H9 (cell line): ENCODE results near the gene CLCN2. TPM values are rescaled to one million over a fixed set of nuclear protein-coding genes. Genes with fewer than 3 reads are reported as not detected.

ENCODE experiments used
- DNase-seq: peaks from one replicate; pipeline ENCODE4 v3.0.0-alpha.2; 2017
- H2AFZ ChIP-seq: one replicate; pipeline ENCODE4 v1.6.1; 2013; ENCODE audit warnings: mild to moderate bottlenecking, low read length, control low read depth, moderate library complexity
- H2AK5ac ChIP-seq: 2 replicates; pipeline ENCODE4 v1.6.1; 2013; ENCODE audit warnings: low read length, control low read depth, mixed read lengths; ENCODE audit not compliant: insufficient read length
- H2BK120ac ChIP-seq: one replicate; pipeline ENCODE4 v1.6.1; 2013; ENCODE audit warnings: low read depth, mild to moderate bottlenecking, low read length, control low read depth, inconsistent platforms; ENCODE audit not compliant: poor library complexity, severe bottlenecking
- H2BK12ac ChIP-seq: 2 replicates; pipeline ENCODE4 v1.6.1; 2013; ENCODE audit warnings: low read length, control low read depth, mixed read lengths, low read depth; ENCODE audit not compliant: insufficient read length
- H2BK15ac ChIP-seq: 2 replicates; pipeline ENCODE4 v1.6.1; 2013; ENCODE audit warnings: low read depth, low read length, control low read depth
- H2BK20ac ChIP-seq: one replicate; pipeline ENCODE4 v1.6.1; 2013; ENCODE audit warnings: low read depth, mild to moderate bottlenecking, low read length, control low read depth, inconsistent platforms; ENCODE audit not compliant: poor library complexity, severe bottlenecking
- H2BK5ac ChIP-seq: 2 replicates; pipeline ENCODE4 v1.6.1; 2013; ENCODE audit warnings: low read length, control low read depth, mixed read lengths; ENCODE audit not compliant: insufficient read length
- H3K14ac ChIP-seq: 2 replicates; pipeline ENCODE4 v1.6.1; 2013; ENCODE audit warnings: low read length, control low read depth; ENCODE audit not compliant: insufficient read depth
- H3K18ac ChIP-seq: 2 replicates; pipeline ENCODE4 v1.6.1; 2013; ENCODE audit warnings: low read depth, mild to moderate bottlenecking, mixed read lengths, low read length, control low read depth; ENCODE audit not compliant: insufficient read length
- H3K23ac ChIP-seq: 2 replicates; pipeline ENCODE4 v1.6.1; 2013; ENCODE audit warnings: low read length, control low read depth, mixed read lengths, low read depth; ENCODE audit not compliant: insufficient read length
- H3K23me2 ChIP-seq: 2 replicates; pipeline ENCODE4 v1.6.1; 2013; ENCODE audit warnings: low read depth, mild to moderate bottlenecking, mixed read lengths, low read length, control low read depth; ENCODE audit not compliant: insufficient read length, poor library complexity, severe bottlenecking
- H3K27ac ChIP-seq: 2 replicates; pipeline ENCODE4 v1.5.1; 2013; ENCODE audit warnings: low read length, control low read depth, mixed read lengths, low read depth; ENCODE audit not compliant: insufficient read length
- H3K27me3 ChIP-seq: 2 replicates; pipeline ENCODE4 v1.6.1; 2013; ENCODE audit warnings: low read length, control low read depth, inconsistent platforms; ENCODE audit not compliant: insufficient read depth
- H3K4ac ChIP-seq: 2 replicates; pipeline ENCODE4 v1.6.1; 2013; ENCODE audit warnings: low read depth, mild to moderate bottlenecking, control low read depth, inconsistent platforms, low read length, moderate library complexity
- H3K4me1 ChIP-seq: 2 replicates; pipeline ENCODE4 v1.6.1; 2013; ENCODE audit warnings: low read length, control low read depth, inconsistent platforms; ENCODE audit not compliant: insufficient read depth
- H3K4me2 ChIP-seq: 2 replicates; pipeline ENCODE4 v1.6.1; 2013; ENCODE audit warnings: low read length, control low read depth, mixed read lengths; ENCODE audit not compliant: insufficient read length, insufficient read depth
- H3K56ac ChIP-seq: 2 replicates; pipeline ENCODE4 v1.6.1; 2013; ENCODE audit warnings: low read depth, mild to moderate bottlenecking, mixed read lengths, low read length, control low read depth; ENCODE audit not compliant: insufficient read length
- H3K79me1 ChIP-seq: 2 replicates; pipeline ENCODE4 v1.6.1; 2013; ENCODE audit warnings: low read depth, mild to moderate bottlenecking, moderate library complexity, low read length, control low read depth, inconsistent platforms; ENCODE audit not compliant: insufficient read depth, poor library complexity, severe bottlenecking
- H3K79me2 ChIP-seq: 2 replicates; pipeline ENCODE4 v1.6.1; 2013; ENCODE audit warnings: low read length, control low read depth, inconsistent platforms; ENCODE audit not compliant: insufficient read depth
- H3K9ac ChIP-seq: 2 replicates; pipeline ENCODE4 v1.6.1; 2013; ENCODE audit warnings: low read length, control low read depth, mixed read lengths; ENCODE audit not compliant: insufficient read length; ENCODE audit errors: extremely low read depth
- H3K9me3 ChIP-seq: one replicate; pipeline ENCODE4 v1.6.1; 2013; ENCODE audit warnings: low read depth, low read length, inconsistent platforms; ENCODE audit not compliant: control insufficient read depth
- H3T11ph ChIP-seq: one replicate; pipeline ENCODE4 v1.6.1; 2013; ENCODE audit warnings: mild to moderate bottlenecking, low read length, control low read depth, inconsistent platforms
- H4K20me1 ChIP-seq: one replicate; pipeline ENCODE4 v1.6.1; 2013; ENCODE audit not compliant: control insufficient read depth, insufficient read length, insufficient read depth
- H4K5ac ChIP-seq: 2 replicates; pipeline ENCODE4 v1.6.1; 2013; ENCODE audit warnings: low read depth, mild to moderate bottlenecking, mixed read lengths, low read length, control low read depth; ENCODE audit not compliant: insufficient read length
- H4K8ac ChIP-seq: replicated peaks from 2 replicates; pipeline ENCODE4 v1.6.1; 2013; ENCODE audit warnings: low read length, control low read depth, mixed read lengths, low read depth; ENCODE audit not compliant: insufficient read length
- H4K91ac ChIP-seq: 2 replicates; pipeline ENCODE4 v1.6.1; 2013; ENCODE audit warnings: low read depth, mild to moderate bottlenecking, moderate library complexity, mixed read lengths, low read length, control low read depth; ENCODE audit not compliant: insufficient read length
- H3K27ac Mint-ChIP-seq, 3 experiments: 2 replicates in 2 of 3; 3 replicates in 1 of 3; pipeline ENCODE4 v1.8.0; 2020 to 2021; ENCODE audit warnings: mixed read lengths in 3 of 3, mild to moderate bottlenecking in 1 of 3, moderate library complexity in 1 of 3
- H3K27me3 Mint-ChIP-seq: 2 replicates; pipeline ENCODE4 v1.8.0; 2021; ENCODE audit warnings: low read depth, mild to moderate bottlenecking, moderate library complexity, mixed read lengths
- H3K36me3 Mint-ChIP-seq, 3 experiments: 2 replicates in 2 of 3; 3 replicates in 1 of 3; pipeline ENCODE4 v1.8.0; 2020 to 2021; ENCODE audit warnings: low read depth in 3 of 3, mixed read lengths in 3 of 3; ENCODE audit not compliant: insufficient read depth in 1 of 3
- H3K4me1 Mint-ChIP-seq, 2 experiments: 2 replicates each; pipeline ENCODE4 v1.8.0; 2020; ENCODE audit warnings: mixed read lengths in 2 of 2
- H3K4me3 Mint-ChIP-seq, 2 experiments: 2 replicates in 1 of 2; 3 replicates in 1 of 2; pipeline ENCODE4 v1.8.0; 2020 to 2021; ENCODE audit warnings: mild to moderate bottlenecking in 2 of 2, mixed read lengths in 2 of 2, moderate library complexity in 1 of 2
- H3K9me3 Mint-ChIP-seq, 2 experiments: 2 replicates in 1 of 2; 3 replicates in 1 of 2; pipeline ENCODE4 v1.8.0; 2020; ENCODE audit warnings: mild to moderate bottlenecking in 2 of 2, mixed read lengths in 2 of 2, moderate library complexity in 1 of 2
- CTCF ChIP-seq: fragments of 200-600 bp; sonication (generic); conservative IDR thresholded peaks from 3 replicates; pipeline ENCODE4 v1.8.0; 2021; ENCODE audit warnings: antibody characterized with exemption, mild to moderate bottlenecking
- WGBS: extraction: QIAGEN DNeasy Blood & Tissue Kit; methylation state at CpG from one replicate; pipeline ENCODE4 v1.1.7; 2013; ENCODE audit warnings: missing lambda C conversion rate, low lambda C conversion rate, mixed read lengths; ENCODE audit not compliant: insufficient read length; ENCODE audit errors: extremely low coverage; 5-methylcytosine and 5-hydroxymethylcytosine counted together
- total RNA-seq: library from RNA; stranded (reverse); gene quantifications from 2 replicates; pipeline ENCODE4 v1.2.1, GENCODE V29; 2021

CLCN2 gene
- total RNA-seq, 1 experiment from 2014 or later, result 17.2 TPM

GRCh38 chr3:184360929-184361531, 375 bp downstream of the CLCN2 start:
- peaks cover 23 to 26% of the 10 kb centered on the region in 2 experiments for H3K4me1 Mint-ChIP-seq
- Histone ChIP-seq H2BK20ac (no peak overlapping the region), H3K14ac (0 out of 2 replicates have a peak overlapping the region, but pooled peaks have one; percentile 26), H4K5ac (no peak overlapping the region), H3K79me2 (no peaks in the 10 kb centered on the region; the same call in 1 of the 2 replicates), H2AK5ac (no peak overlapping the region), H4K20me1 (peaks cover 2% of the 10 kb centered on the region), H3T11ph (no peak overlapping the region), H4K8ac (no peak overlapping the region), H3K4me2 (peak overlapping the region; percentile 70), H2BK12ac (no peak overlapping the region), H3K9ac (peak overlapping the region; percentile 38), H3K56ac (no peak overlapping the region), H4K91ac (no peak overlapping the region), H3K79me1 (no peaks in the 10 kb centered on the region), H2AFZ (no peak overlapping the region), H3K27ac (no peak overlapping the region), H3K18ac (no peak overlapping the region), H2BK5ac (no peak overlapping the region), H3K4me1 (peaks cover 2% of the 10 kb centered on the region; the same call in 1 of the 2 replicates), H3K4ac (no peak overlapping the region), H3K9me3 (no peaks in the 10 kb centered on the region), H2BK120ac (no peak overlapping the region), H3K27me3 (no peaks in the 10 kb centered on the region; the same call in 1 of the 2 replicates), H3K23ac (no peak overlapping the region), H2BK15ac (no peak overlapping the region), H3K23me2 (peaks cover 25% of the 10 kb centered on the region)
- no peaks in the 10 kb centered on the region for H3K9me3 Mint-ChIP-seq
- H3K36me3 Mint-ChIP-seq, result peaks cover 21 to 42% (median 39%) of the 10 kb centered on the region in 3 experiments; a peak in 6 of 7 replicates
- H3K27ac Mint-ChIP-seq, result peak overlapping the region in 1 of 3 experiments; percentile 93; a peak in 2 of 7 replicates
- DNase-seq, result no peak
- peaks cover 8% of the 10 kb centered on the region for H3K27me3 Mint-ChIP-seq
- H3K4me3 Mint-ChIP-seq, result peak overlapping the region; percentile 62 to 90
- no peak for TF ChIP-seq CTCF
- no CpG with 5 or more reads among the region's 24 CpGs for WGBS
